ENCODE data around the gene PDE3B.
"Not testable (repeated sequence)": the region's sequence is repeated elsewhere in the genome, so short reads cannot be mapped to it uniquely, and the experiment has no call there.

- not testable (repeated sequence) for TF ChIP-seq POLR2A, POLR2AphosphoS5 (IDR thresholded peaks at IDR 0.05; ENCODE audit: low read depth, low read length)
These were observed 21.3 kb downstream of the PDE3B start for GRCh38 chr11:14664926-14665325.

Measured in GM12891 (cell line).